ENCODE results near the gene DNAJB13. TPM values are rescaled to one million over a fixed set of nuclear protein-coding genes. Genes with fewer than 3 reads are reported as not detected.
A peak's percentile ranks its signal among the peaks of the same experiment; 100 is the strongest.

DNAJB13 gene
- total and polyA plus RNA-seq, 2 of the 13 experiments (the other 11 are each of a cell fraction or from before 2014, with no cell fraction given) = 2.3 TPM; not detected in 1

DNA sequence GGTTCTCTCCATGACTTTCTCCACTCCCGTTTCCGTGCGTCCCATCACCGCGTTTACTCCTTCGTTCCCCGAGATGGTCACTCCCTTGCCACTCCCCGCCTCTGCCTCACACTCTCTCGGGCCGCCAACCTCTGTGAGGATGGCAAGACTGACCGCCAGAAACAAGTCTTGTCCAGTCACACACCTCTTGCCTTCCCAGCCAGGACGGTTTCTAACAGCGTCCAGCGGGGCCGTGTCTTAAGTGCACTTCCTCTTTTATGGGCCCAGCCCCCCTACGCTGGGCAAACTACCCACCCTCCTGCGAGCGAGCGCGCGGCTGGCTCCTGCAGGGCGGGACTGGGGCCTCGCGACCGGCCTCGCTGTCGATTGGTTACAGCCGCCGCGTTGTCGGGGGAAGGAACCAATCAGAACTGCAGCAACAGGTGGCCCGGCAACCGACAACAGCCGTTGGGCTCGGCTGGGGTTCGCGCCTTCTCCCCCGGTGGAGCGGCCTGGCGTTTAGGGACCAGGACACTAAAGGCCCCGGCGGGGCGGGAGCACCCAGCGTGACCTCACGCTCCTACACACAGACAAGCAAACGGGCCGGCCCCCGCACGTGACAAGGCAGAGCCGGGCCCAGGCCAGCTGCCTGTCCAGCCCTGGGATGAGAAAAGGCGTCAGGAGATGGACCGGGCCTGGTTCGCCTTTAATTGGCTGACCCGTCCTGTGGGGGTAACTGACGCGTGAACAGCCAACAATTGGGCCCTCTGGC is 32.3 kb downstream of the DNAJB13 start (continued):
- no peak for TF ChIP-seq CENPX (CRISPR knock-in tag; IDR thresholded peaks at IDR 0.05)
- TF ChIP-seq ZNF121 (CRISPR knock-in tag; IDR thresholded peaks at IDR 0.05) = peak; percentile 60; the same call in 1 of the 2 replicates
- TF ChIP-seq SOX6 (IDR thresholded peaks at IDR 0.05) = no peak
- peak; percentile 77 for TF ChIP-seq SOX6 (CRISPR knock-in tag; IDR thresholded peaks at IDR 0.05)
- TF ChIP-seq, protein P1, sequence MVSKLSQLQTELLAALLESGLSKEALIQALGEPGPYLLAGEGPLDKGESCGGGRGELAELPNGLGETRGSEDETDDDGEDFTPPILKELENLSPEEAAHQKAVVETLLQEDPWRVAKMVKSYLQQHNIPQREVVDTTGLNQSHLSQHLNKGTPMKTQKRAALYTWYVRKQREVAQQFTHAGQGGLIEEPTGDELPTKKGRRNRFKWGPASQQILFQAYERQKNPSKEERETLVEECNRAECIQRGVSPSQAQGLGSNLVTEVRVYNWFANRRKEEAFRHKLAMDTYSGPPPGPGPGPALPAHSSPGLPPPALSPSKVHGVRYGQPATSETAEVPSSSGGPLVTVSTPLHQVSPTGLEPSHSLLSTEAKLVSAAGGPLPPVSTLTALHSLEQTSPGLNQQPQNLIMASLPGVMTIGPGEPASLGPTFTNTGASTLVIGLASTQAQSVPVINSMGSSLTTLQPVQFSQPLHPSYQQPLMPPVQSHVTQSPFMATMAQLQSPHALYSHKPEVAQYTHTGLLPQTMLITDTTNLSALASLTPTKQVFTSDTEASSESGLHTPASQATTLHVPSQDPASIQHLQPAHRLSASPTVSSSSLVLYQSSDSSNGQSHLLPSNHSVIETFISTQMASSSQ (IDR thresholded peaks at IDR 0.05; ENCODE audit: low read depth) = no peak
- TF ChIP-seq, protein P1 (CRISPR knock-in tag; IDR thresholded peaks at IDR 0.05; ENCODE audit: borderline replicate concordance) = no peak; the same call in none of the 2 replicates
- no peak for TF ChIP-seq SRSF4 (IDR thresholded peaks at IDR 0.05; ENCODE audit: low read depth, low read length, poor library complexity, severe bottlenecking)
- peak; percentile 88 for TF ChIP-seq RXRA (CRISPR knock-in tag; IDR thresholded peaks at IDR 0.05)
- TF ChIP-seq ZFY (CRISPR knock-in tag; IDR thresholded peaks at IDR 0.05) = peak; percentile 98
- TF ChIP-seq CHCHD3 (CRISPR knock-in tag; IDR thresholded peaks at IDR 0.05) = no peak
- TF ChIP-seq SIX4 (CRISPR knock-in tag; IDR thresholded peaks at IDR 0.05) = no peak
- TF ChIP-seq FOXA3 (CRISPR knock-in tag; IDR thresholded peaks at IDR 0.05) = peak; percentile 28; the same call in 1 of the 2 replicates
- TF ChIP-seq, protein P2, sequence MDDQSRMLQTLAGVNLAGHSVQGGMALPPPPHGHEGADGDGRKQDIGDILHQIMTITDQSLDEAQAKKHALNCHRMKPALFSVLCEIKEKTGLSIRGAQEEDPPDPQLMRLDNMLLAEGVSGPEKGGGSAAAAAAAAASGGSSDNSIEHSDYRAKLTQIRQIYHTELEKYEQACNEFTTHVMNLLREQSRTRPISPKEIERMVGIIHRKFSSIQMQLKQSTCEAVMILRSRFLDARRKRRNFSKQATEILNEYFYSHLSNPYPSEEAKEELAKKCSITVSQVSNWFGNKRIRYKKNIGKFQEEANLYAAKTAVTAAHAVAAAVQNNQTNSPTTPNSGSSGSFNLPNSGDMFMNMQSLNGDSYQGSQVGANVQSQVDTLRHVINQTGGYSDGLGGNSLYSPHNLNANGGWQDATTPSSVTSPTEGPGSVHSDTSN (CRISPR knock-in tag; IDR thresholded peaks at IDR 0.05; ENCODE audit: borderline replicate concordance) = peak; percentile 85; the same call in 1 of the 2 replicates
- TF ChIP-seq, protein P3, sequence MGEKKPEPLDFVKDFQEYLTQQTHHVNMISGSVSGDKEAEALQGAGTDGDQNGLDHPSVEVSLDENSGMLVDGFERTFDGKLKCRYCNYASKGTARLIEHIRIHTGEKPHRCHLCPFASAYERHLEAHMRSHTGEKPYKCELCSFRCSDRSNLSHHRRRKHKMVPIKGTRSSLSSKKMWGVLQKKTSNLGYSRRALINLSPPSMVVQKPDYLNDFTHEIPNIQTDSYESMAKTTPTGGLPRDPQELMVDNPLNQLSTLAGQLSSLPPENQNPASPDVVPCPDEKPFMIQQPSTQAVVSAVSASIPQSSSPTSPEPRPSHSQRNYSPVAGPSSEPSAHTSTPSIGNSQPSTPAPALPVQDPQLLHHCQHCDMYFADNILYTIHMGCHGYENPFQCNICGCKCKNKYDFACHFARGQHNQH (CRISPR knock-in tag; IDR thresholded peaks at IDR 0.05) = peak; percentile 77
- peak; percentile 47; the same call in 1 of the 2 replicates for TF ChIP-seq ZSCAN25 (CRISPR knock-in tag; IDR thresholded peaks at IDR 0.05)
- TF ChIP-seq HNF4G (IDR thresholded peaks at IDR 0.05; ENCODE audit: borderline replicate concordance, low read depth, low read length) = no peak
- TF ChIP-seq HNF4G (CRISPR knock-in tag; IDR thresholded peaks at IDR 0.05; ENCODE audit: borderline replicate concordance, low read depth) = no peak; the same call in 1 of the 2 replicates
- no peak; the same call in 1 of the 2 replicates for TF ChIP-seq ZBTB3 (CRISPR knock-in tag; IDR thresholded peaks at IDR 0.05; ENCODE audit: borderline replicate concordance, low read depth)
- peak; percentile 81 for TF ChIP-seq HDAC2 (CRISPR knock-in tag; IDR thresholded peaks at IDR 0.05)
- TF ChIP-seq ATF7 (IDR thresholded peaks at IDR 0.05) = no peak
- peak; percentile 51; the same call in 1 of the 2 replicates for TF ChIP-seq ATF7 (CRISPR knock-in tag; IDR thresholded peaks at IDR 0.05)
- peak; percentile 76 for TF ChIP-seq RBFOX2 (IDR thresholded peaks at IDR 0.05; ENCODE audit: low read depth, low read length)

Data from HepG2 (cell line).